Spleen (tissue), 7 donors: ENCODE measurements around the gene ARMC5.

Experiments
- CTCF ChIP-seq, 11 experiments: fragments of 200-600 bp in 7 of 11; fragments of 450-650 bp in 4 of 11; sonication (generic) in 4 of 11; IDR thresholded peaks in 8 of 11; conservative IDR thresholded peaks in 3 of 11; 1 replicate in 7 of 11; 2 replicates in 4 of 11; pipeline versions ENCODE4 v1.4.0 to v1.8.0; 2016 to 2021; ENCODE audit warnings: antibody characterized with exemption in 11 of 11, inconsistent platforms in 4 of 11, mild to moderate bottlenecking in 1 of 11
- POLR2A ChIP-seq, 3 donors: fragments of 450-650 bp; IDR thresholded peaks; one replicate each; pipeline ENCODE4 v1.5.1; 2017; ENCODE audit warnings: antibody characterized with exemption in 3 of 3, mild to moderate bottlenecking in 1 of 3
- POLR2AphosphoS5 ChIP-seq, 3 donors: sonication (generic); formaldehyde crosslinking; IDR thresholded peaks; one replicate each; pipeline ENCODE4 v1.5.1; 2017; ENCODE audit warnings: antibody characterized with exemption in 3 of 3
- donor health status: DM: no; HTN: no; CAD: no; lungs with moderate emphysema.
- donor health status: DM: no; HTN: no; CAD: no.
- donor health status: DM: no; HTN: no; CAD: no.

GRCh38 chr16:31438414-31438813, 20.9 kb upstream of the ARMC5 start:
- TF ChIP-seq CTCF (IDR thresholded peaks at IDR 0.05 in 8 of 11, conservative IDR thresholded peaks at IDR 0.05 in 3 of 11) (no peak), POLR2AphosphoS5 (IDR thresholded peaks at IDR 0.05) (no peak), POLR2A (IDR thresholded peaks at IDR 0.05) (no peak)
